Measurements from ENCODE around the gene CEP89.
A peak's percentile ranks its signal among the peaks of the same experiment; 100 is the strongest.
"Not testable (repeated sequence)": the region's sequence is repeated elsewhere in the genome, so short reads cannot be mapped to it uniquely, and the experiment has no call there.

CEP89 gene

DNA sequence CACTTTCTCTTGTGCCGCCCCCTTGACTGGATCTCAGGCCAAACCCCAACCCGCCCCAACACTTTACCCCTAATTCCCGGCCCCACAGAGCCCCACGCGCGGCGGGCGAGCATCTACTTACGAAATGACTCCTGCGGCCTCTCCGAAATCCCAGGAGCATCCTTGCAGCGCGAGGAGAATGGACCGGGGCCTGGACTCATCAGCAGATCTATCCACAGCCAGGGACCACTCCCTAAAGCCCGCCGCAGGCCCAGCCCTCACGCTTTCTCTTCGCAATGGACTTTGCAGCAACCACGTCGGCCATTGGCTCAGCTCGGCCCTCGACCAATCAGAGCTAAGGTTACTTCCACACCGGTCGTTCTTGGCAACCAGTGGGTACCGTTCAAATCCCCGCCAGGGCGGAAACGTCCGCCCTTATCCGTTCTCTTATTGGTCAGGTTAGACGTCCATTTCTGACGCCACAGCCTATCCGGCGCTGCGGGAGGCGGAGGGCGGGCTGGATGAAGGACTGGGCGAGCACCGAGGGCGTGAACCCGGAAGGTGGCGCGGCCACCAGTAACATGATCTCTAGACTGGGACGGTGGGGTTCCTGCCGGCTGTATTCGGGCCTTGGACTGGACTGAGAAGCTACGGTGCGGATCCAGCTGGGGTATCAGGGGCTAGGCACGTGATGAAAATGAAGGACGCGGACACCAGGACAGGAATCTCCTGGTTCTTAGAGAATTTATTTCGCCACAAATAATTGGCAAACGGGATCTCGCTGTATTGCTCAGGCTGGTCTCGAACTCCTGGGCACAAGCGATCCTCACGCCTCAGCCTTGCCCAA is at the start of gene CEP89, which contains the start of gene FAAP24:
Gene CEP89 (minus strand): TSS at position 244 of the 826 bp plus-strand sequence. CDS start 84 bp downstream, at position 160.
Gene FAAP24 (plus strand): TSS at position 528 of the 826 bp plus-strand sequence. CDS start 955 bp downstream, outside the sequence.
- H3K4me1 ChIP-seq (ENCODE audit: insufficient read depth, low read length, severe bottlenecking), result peaks cover 20% of the 10 kb centered on the region
- no peaks in the 10 kb centered on the region for H3K79me2 ChIP-seq (ENCODE audit: insufficient read depth, low read length)
- H4K20me1 ChIP-seq (ENCODE audit: insufficient read depth, low read length), result no peaks in the 10 kb centered on the region
- no peak for TF ChIP-seq EZH2 (IDR thresholded peaks at IDR 0.05; ENCODE audit: borderline replicate concordance, low read length)
- no peak for TF ChIP-seq CTCF (IDR thresholded peaks at IDR 0.05; ENCODE audit: low read length)
- peaks cover 12% of the 10 kb centered on the region for H3K36me3 ChIP-seq (ENCODE audit: insufficient read depth, low read length)
- peak within 1 kb of the TSS; percentile 74 for H3K4me3 ChIP-seq (ENCODE audit: low read depth, low read length, poor library complexity, severe bottlenecking)
- H3F3A ChIP-seq (ENCODE audit: insufficient read depth, low read length), result no peaks in the 10 kb centered on the region
- H3K9me2 ChIP-seq (ENCODE audit: low read depth, low read length), result no peaks in the 10 kb centered on the region
- no peak within 1 kb of the TSS for H3K27ac ChIP-seq (ENCODE audit: low read depth, low read length, poor library complexity, severe bottlenecking)
- no peaks in the 10 kb centered on the region for H3K27me3 ChIP-seq (ENCODE audit: insufficient read depth, low read length)
- H3K9ac ChIP-seq (ENCODE audit: low read length), result peak within 1 kb of the TSS; percentile 69
- no peaks in the 10 kb centered on the region for H3K9me3 ChIP-seq (ENCODE audit: low read length)
- H2AFZ ChIP-seq (ENCODE audit: low read length), result no peak within 1 kb of the TSS
- H3K4me2 ChIP-seq (ENCODE audit: low read length), result peak within 1 kb of the TSS; percentile 76

DNA sequence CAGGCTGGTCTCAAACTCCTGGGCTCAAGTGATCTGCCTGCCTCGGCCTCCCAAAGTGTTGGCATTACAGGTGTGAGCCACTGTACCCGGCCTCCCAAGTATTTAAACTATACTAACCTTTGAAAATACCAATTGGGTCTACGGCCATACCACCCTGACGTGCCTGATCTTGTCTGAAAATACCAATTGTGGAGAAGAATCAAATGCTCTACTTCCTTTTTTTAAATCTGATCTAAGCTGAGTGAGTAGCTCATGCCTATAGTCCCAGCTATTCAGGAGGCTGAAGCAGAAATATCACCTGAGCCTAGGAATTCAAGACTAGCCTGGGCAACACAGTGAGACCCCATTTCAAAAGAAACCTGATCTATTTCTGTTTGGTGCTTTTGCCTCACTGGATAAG is 39.1 kb upstream of the CEP89 start:
- H3K9me3 ChIP-seq (ENCODE audit: low read length); H3F3A ChIP-seq (ENCODE audit: insufficient read depth, low read length); H3K4me2 ChIP-seq (ENCODE audit: low read length): not testable (repeated sequence)

DNA sequence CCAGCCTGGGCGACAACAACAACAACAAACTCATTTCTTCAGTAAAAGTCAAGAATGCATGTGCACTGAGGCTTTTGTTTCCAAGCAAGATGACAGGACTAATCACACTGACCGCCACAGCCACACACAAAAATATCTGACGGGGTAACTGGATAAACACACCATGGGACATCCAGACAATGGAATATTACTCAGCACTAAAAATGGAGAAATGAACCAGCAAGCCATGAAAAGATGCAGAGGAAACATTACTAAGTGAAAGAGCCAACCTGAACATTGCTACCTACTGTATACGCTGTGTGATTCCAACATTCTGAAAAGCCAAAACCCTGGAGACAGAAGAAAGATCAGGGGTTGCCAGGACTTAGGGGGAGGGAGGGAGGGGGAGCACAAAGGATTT is 37.0 kb upstream of the CEP89 start:
- TF ChIP-seq EZH2 (IDR thresholded peaks at IDR 0.05; ENCODE audit: borderline replicate concordance, low read length) (no peak), CTCF (IDR thresholded peaks at IDR 0.05; ENCODE audit: low read length) (no peak)
- no peak overlapping the region for H3K9ac ChIP-seq (ENCODE audit: low read length)
- no peaks in the 10 kb centered on the region for H3K9me2 ChIP-seq (ENCODE audit: low read depth, low read length)
- H3K4me3 ChIP-seq (ENCODE audit: low read depth, low read length, poor library complexity, severe bottlenecking), result no peak overlapping the region
- no peak overlapping the region for H3K27ac ChIP-seq (ENCODE audit: low read depth, low read length, poor library complexity, severe bottlenecking)
- no peaks in the 10 kb centered on the region for H4K20me1 ChIP-seq (ENCODE audit: insufficient read depth, low read length)
- no peaks in the 10 kb centered on the region for H3K4me1 ChIP-seq (ENCODE audit: insufficient read depth, low read length, severe bottlenecking)
- H3F3A ChIP-seq (ENCODE audit: insufficient read depth, low read length), result no peaks in the 10 kb centered on the region
- no peak overlapping the region for H3K4me2 ChIP-seq (ENCODE audit: low read length)
- H2AFZ ChIP-seq (ENCODE audit: low read length), result no peak overlapping the region
- H3K79me2 ChIP-seq (ENCODE audit: insufficient read depth, low read length), result no peaks in the 10 kb centered on the region
- H3K27me3 ChIP-seq (ENCODE audit: insufficient read depth, low read length), result no peaks in the 10 kb centered on the region
- 0 out of 2 replicates have a peak, but pooled peaks cover 3% of the 10 kb centered on the region for H3K36me3 ChIP-seq (ENCODE audit: insufficient read depth, low read length)
- H3K9me3 ChIP-seq (ENCODE audit: low read length), result no peaks in the 10 kb centered on the region

More for the DNA sequence above, 39.1 kb upstream of the CEP89 start:
- not testable (repeated sequence) for H3K9me2 ChIP-seq (ENCODE audit: low read depth, low read length); H3K4me3 ChIP-seq (ENCODE audit: low read depth, low read length, poor library complexity, severe bottlenecking); H3K27me3 ChIP-seq (ENCODE audit: insufficient read depth, low read length); H3K4me1 ChIP-seq (ENCODE audit: insufficient read depth, low read length, severe bottlenecking); H2AFZ ChIP-seq (ENCODE audit: low read length); H3K79me2 ChIP-seq (ENCODE audit: insufficient read depth, low read length); H4K20me1 ChIP-seq (ENCODE audit: insufficient read depth, low read length); H3K36me3 ChIP-seq (ENCODE audit: insufficient read depth, low read length); H3K27ac ChIP-seq (ENCODE audit: low read depth, low read length, poor library complexity, severe bottlenecking); H3K9ac ChIP-seq (ENCODE audit: low read length)
